Thyroid gland (tissue), 4 donors: ENCODE measurements around the gene ANKS1A.

Source experiments
- CTCF ChIP-seq, 6 experiments: fragments of 200-600 bp in 3 of 6; fragments of 450-650 bp in 3 of 6; sonication (generic) in 3 of 6; IDR thresholded peaks; one replicate each; pipeline ENCODE4 v1.5.1; 2016 to 2019; ENCODE audit warnings: antibody characterized with exemption in 6 of 6, mild to moderate bottlenecking in 2 of 6, inconsistent platforms in 1 of 6, moderate library complexity in 1 of 6
- POLR2A ChIP-seq, 2 donors: fragments of 450-650 bp; IDR thresholded peaks; one replicate each; pipeline ENCODE4 v1.6.1; 2017; ENCODE audit warnings: antibody characterized with exemption in 2 of 2, mild to moderate bottlenecking in 2 of 2, moderate library complexity in 1 of 2

GRCh38 chr6:35058865-35059522 lies 169.9 kb downstream of the ANKS1A start:
- TF ChIP-seq CTCF (IDR thresholded peaks at IDR 0.05) (no peak), POLR2A (IDR thresholded peaks at IDR 0.05) (no peak)
